SU-DHL-6 (cell line): ENCODE measurements around the gene RCAN2.

ENCODE experiments used
- H2AFZ ChIP-seq: fragments of 200-600 bp; sonication (generic); 2 replicates; pipeline ENCODE4 v1.6.1; 2014; ENCODE audit warnings: low read depth, mild to moderate bottlenecking, moderate library complexity, mixed read lengths, antibody characterized with exemption, low read length; ENCODE audit not compliant: severe bottlenecking
- H3F3A ChIP-seq: fragments of 200-600 bp; shearing (Covaris generic); 2 replicates; pipeline ENCODE4 v1.6.0; 2016; ENCODE audit warnings: antibody characterized with exemption, mild to moderate bottlenecking; ENCODE audit not compliant: insufficient read depth
- H3K27ac ChIP-seq: fragments of 200-600 bp; sonication (generic); 2 replicates; pipeline ENCODE4 v1.5.1; 2016; ENCODE audit warnings: low read depth, mild to moderate bottlenecking, low read length, moderate library complexity, mixed read lengths
- H3K27me3 ChIP-seq: fragments of 200-600 bp; sonication (generic), shearing (Covaris generic); 2 replicates; pipeline ENCODE4 v1.6.0; 2014; ENCODE audit warnings: mild to moderate bottlenecking, low read length
- H3K36me3 ChIP-seq: fragments of 200-600 bp; sonication (generic); 2 replicates; pipeline ENCODE4 v1.6.1; 2014; ENCODE audit warnings: mild to moderate bottlenecking, low read length, mixed read lengths
- H3K4me2 ChIP-seq: fragments of 300-600, 200-600 bp; shearing (Covaris generic), sonication (generic); 2 replicates; pipeline ENCODE4 v1.6.0; 2014; ENCODE audit warnings: low read length, low read depth, mild to moderate bottlenecking; ENCODE audit not compliant: poor library complexity, severe bottlenecking
- H3K4me3 ChIP-seq: fragments of 200-600 bp; sonication (generic); 2 replicates; pipeline ENCODE4 v1.5.1; 2014; ENCODE audit warnings: antibody characterized with exemption, low read length, mild to moderate bottlenecking, mixed read lengths; ENCODE audit not compliant: insufficient read depth, poor library complexity, severe bottlenecking
- H3K79me2 ChIP-seq: fragments of 200-600 bp; sonication (generic); 2 replicates; pipeline ENCODE4 v1.6.1; 2014; ENCODE audit warnings: mild to moderate bottlenecking, low read length, moderate library complexity; ENCODE audit not compliant: insufficient read depth
- H3K9ac ChIP-seq: fragments of 200-600 bp; sonication (generic); 2 replicates; pipeline ENCODE4 v1.7.0; 2014; ENCODE audit warnings: mild to moderate bottlenecking, low read length
- H3K9me2 ChIP-seq: fragments of 200-600 bp; sonication (generic); replicated peaks from 2 replicates; pipeline ENCODE4 v1.6.1; 2014; ENCODE audit warnings: low read length; ENCODE audit not compliant: insufficient read depth
- H3K9me3 ChIP-seq: fragments of 200-600 bp; sonication (generic); 2 replicates; pipeline ENCODE4 v1.6.1; 2014; ENCODE audit warnings: low read length, mixed read lengths; ENCODE audit not compliant: insufficient read depth
- H4K20me1 ChIP-seq: fragments of 200-600 bp; sonication (generic); 2 replicates; pipeline ENCODE4 v1.6.1; 2014; ENCODE audit warnings: low read depth, mild to moderate bottlenecking, antibody characterized with exemption, low read length, moderate library complexity, mixed read lengths
- EZH2phosphoT487 ChIP-seq: fragments of 200-600 bp; sonication (generic), shearing (Covaris generic); conservative IDR thresholded peaks from 2 replicates; pipeline ENCODE4 v1.6.1; 2018; ENCODE audit warnings: mild to moderate bottlenecking, antibody characterized with exemption, low read length, moderate library complexity, mixed read lengths
- TF ChIP-seq, protein P1 (sequence below): fragments of 200-600 bp; sonication (generic); IDR thresholded peaks from one replicate; pipeline ENCODE4 v1.5.1; 2017; ENCODE audit warnings: antibody characterized with exemption, mild to moderate bottlenecking, low read length, moderate library complexity; ENCODE audit not compliant: insufficient read depth, poor library complexity, severe bottlenecking

RCAN2 gene

DNA sequence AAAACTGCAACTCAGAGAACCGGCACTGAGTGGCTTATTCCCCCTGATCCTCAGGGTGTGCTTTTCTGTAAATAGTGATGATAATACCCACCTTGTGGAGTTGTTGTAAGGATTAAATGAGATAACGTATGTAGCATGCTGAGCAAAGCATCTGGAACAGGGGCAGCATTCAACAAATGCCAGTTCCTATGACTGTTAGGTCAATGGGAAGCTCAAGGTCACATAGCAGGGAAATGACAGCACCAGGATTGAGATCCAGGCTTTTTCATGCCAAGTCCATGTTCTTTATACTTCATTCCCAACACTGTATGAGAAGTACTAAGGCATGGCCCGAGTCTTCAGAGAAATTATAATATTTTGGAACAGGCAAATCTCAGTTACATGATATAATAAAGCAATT lies 5.1 kb downstream of the RCAN2 start:
- H3K4me3 ChIP-seq = no peak overlapping the region
- no peaks in the 10 kb centered on the region for H4K20me1 ChIP-seq
- no peaks in the 10 kb centered on the region for H3K9me3 ChIP-seq
- no peaks in the 10 kb centered on the region for H3K79me2 ChIP-seq
- no peak overlapping the region for H2AFZ ChIP-seq
- no peaks in the 10 kb centered on the region for H3K27me3 ChIP-seq
- H3K4me2 ChIP-seq = no peak overlapping the region
- TF ChIP-seq, protein P1, sequence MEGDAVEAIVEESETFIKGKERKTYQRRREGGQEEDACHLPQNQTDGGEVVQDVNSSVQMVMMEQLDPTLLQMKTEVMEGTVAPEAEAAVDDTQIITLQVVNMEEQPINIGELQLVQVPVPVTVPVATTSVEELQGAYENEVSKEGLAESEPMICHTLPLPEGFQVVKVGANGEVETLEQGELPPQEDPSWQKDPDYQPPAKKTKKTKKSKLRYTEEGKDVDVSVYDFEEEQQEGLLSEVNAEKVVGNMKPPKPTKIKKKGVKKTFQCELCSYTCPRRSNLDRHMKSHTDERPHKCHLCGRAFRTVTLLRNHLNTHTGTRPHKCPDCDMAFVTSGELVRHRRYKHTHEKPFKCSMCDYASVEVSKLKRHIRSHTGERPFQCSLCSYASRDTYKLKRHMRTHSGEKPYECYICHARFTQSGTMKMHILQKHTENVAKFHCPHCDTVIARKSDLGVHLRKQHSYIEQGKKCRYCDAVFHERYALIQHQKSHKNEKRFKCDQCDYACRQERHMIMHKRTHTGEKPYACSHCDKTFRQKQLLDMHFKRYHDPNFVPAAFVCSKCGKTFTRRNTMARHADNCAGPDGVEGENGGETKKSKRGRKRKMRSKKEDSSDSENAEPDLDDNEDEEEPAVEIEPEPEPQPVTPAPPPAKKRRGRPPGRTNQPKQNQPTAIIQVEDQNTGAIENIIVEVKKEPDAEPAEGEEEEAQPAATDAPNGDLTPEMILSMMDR = no peak
- TF ChIP-seq EZH2phosphoT487 = no peak
- no peaks in the 10 kb centered on the region for H3F3A ChIP-seq
- no peak overlapping the region for H3K9ac ChIP-seq
- no peak overlapping the region for H3K27ac ChIP-seq
- H3K9me2 ChIP-seq = no peaks in the 10 kb centered on the region
- H3K36me3 ChIP-seq = no peaks in the 10 kb centered on the region

DNA sequence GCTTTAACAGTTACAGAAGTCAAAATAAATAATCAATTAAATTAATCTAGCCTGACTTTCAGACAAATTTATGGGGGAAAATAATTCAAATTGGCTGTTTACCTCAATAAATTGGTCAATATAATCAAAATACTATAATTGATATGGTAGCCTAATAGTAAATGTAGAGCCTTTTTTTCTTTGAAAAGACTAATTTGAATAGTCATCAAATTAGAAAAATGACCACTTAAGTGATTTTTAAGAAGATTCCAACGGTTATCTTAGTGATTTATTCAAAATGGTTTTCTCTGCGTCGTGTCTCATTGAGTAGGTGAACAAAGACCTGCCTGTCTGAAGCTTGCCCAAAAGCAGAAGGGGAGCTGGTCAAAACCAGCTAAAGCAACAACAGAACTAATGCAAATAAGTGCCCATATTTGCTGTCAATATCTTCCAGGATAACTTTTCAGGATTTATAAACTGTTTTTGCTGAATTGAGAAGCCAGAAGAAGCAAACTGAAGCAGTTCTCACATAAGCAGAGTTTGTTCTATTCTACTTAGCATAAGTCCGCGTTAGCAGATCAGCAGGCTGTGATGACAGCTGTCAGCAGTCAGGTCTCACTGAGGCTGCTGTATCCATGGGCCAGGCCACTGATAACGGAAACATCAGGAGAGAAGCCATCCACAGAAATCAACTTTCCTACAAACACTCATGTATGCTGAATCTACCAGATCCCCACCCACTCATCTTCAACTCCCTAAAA lies 7.0 kb downstream of the RCAN2 start:
- no peaks in the 10 kb centered on the region for H3K27me3 ChIP-seq
- H3F3A ChIP-seq = no peaks in the 10 kb centered on the region
- no peak overlapping the region for H2AFZ ChIP-seq
- H3K4me2 ChIP-seq = no peak overlapping the region
- no peaks in the 10 kb centered on the region for H4K20me1 ChIP-seq
- no peaks in the 10 kb centered on the region for H3K9me3 ChIP-seq
- no peaks in the 10 kb centered on the region for H3K36me3 ChIP-seq
- H3K4me3 ChIP-seq = no peak overlapping the region
- no peak overlapping the region for H3K27ac ChIP-seq
- H3K79me2 ChIP-seq = no peaks in the 10 kb centered on the region
- no peak for TF ChIP-seq EZH2phosphoT487
- TF ChIP-seq, protein P1 = no peak
- H3K9ac ChIP-seq = no peak overlapping the region
- H3K9me2 ChIP-seq = no peaks in the 10 kb centered on the region

DNA sequence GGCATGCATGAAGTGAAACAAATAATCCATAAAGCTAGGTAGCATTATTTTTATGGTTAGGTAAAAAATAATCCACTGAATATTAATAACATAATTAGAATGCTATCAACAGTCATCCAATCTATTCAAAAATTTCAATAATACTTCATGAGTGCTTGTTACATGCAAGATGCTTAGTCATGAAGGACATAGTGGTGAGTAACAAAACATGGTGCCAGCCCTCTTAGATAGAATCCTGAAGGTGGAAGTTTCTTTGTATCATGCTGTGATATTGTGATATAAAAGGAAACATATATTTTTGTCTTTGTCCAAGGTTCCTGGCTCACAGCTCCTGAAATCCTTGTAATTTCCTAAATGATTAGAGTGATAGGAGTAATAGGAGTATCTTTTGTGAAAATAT lies 14.9 kb downstream of the RCAN2 start:
- Histone ChIP-seq H3K4me2 (no peak overlapping the region), H4K20me1 (no peaks in the 10 kb centered on the region), H3K9me2 (no peaks in the 10 kb centered on the region), H3K36me3 (no peaks in the 10 kb centered on the region), H3K9ac (no peak overlapping the region), H3K9me3 (peaks cover 3% of the 10 kb centered on the region; the same call in 1 of the 2 replicates), H2AFZ (no peak overlapping the region), H3K79me2 (no peaks in the 10 kb centered on the region), H3F3A (no peaks in the 10 kb centered on the region), H3K27ac (no peak overlapping the region), H3K27me3 (no peaks in the 10 kb centered on the region), H3K4me3 (no peak overlapping the region)
- no peak for TF ChIP-seq EZH2phosphoT487
- TF ChIP-seq, protein P1 = no peak
